ENCODE results near the gene CASQ2. TPM values are rescaled to one million over a fixed set of nuclear protein-coding genes. Genes with fewer than 3 reads are reported as not detected.

The CASQ2 gene
- total RNA-seq, 1 donor from 2014 or later = not detected

DNA sequence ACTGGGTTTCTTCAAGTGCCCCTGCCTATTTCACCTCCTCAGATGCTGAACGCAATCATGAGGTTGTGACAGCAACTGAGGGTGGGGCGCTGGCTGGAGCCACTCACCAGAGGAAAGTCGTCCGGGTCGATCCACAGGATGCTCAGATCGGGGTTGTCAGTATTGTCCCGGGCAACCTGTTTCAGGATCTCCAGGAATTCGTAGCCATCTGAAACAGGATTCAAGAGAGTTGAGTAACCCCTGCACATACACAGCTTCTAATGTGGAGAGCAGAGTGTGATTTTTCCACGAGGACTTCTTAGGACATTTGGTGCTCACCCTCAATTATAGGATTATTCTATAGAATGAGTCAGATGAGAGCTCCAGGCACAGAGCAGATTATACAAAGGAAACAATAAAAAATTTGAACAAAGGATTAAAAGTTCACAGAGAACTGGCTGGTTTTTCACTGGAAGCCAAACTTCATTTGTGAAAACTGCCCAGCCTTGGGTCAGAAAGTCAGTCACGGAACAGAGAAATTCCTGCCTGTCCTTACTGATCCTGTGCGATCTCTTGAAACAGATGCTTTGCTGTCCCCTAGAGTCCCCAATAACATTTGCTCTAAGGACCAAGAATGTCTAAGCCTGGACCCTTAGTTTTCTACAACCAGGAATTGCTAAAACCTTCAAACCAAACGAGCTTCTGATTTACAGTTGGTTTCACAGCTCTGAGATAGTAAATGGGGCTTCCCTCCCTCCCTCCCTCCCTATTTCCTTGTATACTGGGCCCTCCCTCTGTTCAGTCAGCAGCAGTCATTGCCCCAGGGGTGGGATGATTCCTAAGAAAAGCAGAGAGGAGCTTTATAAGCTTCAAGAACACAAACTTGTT, 63.2 kb downstream of the CASQ2 start:
- TF ChIP-seq CTCF (IDR thresholded peaks at IDR 0.05; ENCODE audit: unreplicated experiment) = no peak
- no peak for DNase-seq (ENCODE audit: low spot score)
- Mint-ChIP-seq H3K9me3 (ENCODE audit: unreplicated experiment) (no peaks in the 10 kb centered on the region), H3K36me3 (ENCODE audit: low read depth, unreplicated experiment) (no peaks in the 10 kb centered on the region), H3K4me3 (ENCODE audit: unreplicated experiment) (no peak overlapping the region), H3K27ac (ENCODE audit: unreplicated experiment) (no peak overlapping the region), H3K4me1 (ENCODE audit: unreplicated experiment) (no peaks in the 10 kb centered on the region), H3K27me3 (ENCODE audit: unreplicated experiment) (no peaks in the 10 kb centered on the region)

DNA sequence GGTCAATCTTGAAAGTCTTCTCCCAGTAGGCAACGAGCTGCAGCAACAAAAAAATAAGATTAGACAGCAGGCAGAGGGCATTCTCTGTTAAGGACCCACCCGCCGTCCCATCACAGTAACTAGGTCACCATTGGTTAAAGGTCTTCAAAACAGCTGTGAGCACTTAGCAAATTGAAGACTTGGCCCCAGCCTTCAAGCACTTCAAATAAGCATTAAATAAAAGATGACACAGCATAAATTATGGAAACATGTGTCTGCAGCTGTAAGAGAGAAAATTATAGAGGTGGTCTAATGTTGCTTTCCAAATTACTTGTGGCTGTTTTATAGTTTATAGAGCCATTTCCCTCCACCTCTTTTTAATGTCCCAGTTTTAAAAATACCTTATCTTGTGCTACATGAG, 65.6 kb downstream of the CASQ2 start:
- Mint-ChIP-seq H3K9me3 (ENCODE audit: unreplicated experiment) (no peaks in the 10 kb centered on the region), H3K27me3 (ENCODE audit: unreplicated experiment) (no peaks in the 10 kb centered on the region), H3K36me3 (ENCODE audit: low read depth, unreplicated experiment) (no peaks in the 10 kb centered on the region), H3K4me3 (ENCODE audit: unreplicated experiment) (no peak overlapping the region), H3K4me1 (ENCODE audit: unreplicated experiment) (no peaks in the 10 kb centered on the region), H3K27ac (ENCODE audit: unreplicated experiment) (no peak overlapping the region)
- TF ChIP-seq CTCF (IDR thresholded peaks at IDR 0.05; ENCODE audit: unreplicated experiment) = no peak
- no peak for DNase-seq (ENCODE audit: low spot score)

DNA sequence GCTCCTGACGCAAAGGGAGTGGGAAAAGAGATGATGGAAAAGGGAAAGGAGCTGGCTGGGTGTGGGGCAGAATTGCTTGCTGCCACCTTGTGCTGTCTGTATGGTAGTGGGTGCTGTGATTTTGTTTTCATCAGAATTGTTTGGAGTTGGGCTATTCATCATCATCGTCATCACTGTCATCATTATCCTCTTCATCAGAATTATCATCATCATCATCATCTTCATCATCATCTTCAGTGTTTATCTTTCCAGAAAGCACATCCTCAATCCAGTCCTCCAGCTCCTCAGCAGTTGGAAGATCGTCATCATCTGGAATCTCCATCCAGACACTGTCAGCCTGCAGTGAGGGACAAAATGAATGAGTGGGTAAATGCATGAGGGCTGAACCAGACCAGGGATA, 67.4 kb downstream of the CASQ2 start:
- H3K27me3 Mint-ChIP-seq (ENCODE audit: unreplicated experiment) = no peaks in the 10 kb centered on the region
- H3K36me3 Mint-ChIP-seq (ENCODE audit: low read depth, unreplicated experiment) = no peaks in the 10 kb centered on the region
- no peaks in the 10 kb centered on the region for H3K4me1 Mint-ChIP-seq (ENCODE audit: unreplicated experiment)
- no peak overlapping the region for H3K4me3 Mint-ChIP-seq (ENCODE audit: unreplicated experiment)
- TF ChIP-seq CTCF (IDR thresholded peaks at IDR 0.05; ENCODE audit: unreplicated experiment) = no peak
- H3K27ac Mint-ChIP-seq (ENCODE audit: unreplicated experiment) = no peak overlapping the region
- no peak for DNase-seq (ENCODE audit: low spot score)
- H3K9me3 Mint-ChIP-seq (ENCODE audit: unreplicated experiment) = no peaks in the 10 kb centered on the region

DNA sequence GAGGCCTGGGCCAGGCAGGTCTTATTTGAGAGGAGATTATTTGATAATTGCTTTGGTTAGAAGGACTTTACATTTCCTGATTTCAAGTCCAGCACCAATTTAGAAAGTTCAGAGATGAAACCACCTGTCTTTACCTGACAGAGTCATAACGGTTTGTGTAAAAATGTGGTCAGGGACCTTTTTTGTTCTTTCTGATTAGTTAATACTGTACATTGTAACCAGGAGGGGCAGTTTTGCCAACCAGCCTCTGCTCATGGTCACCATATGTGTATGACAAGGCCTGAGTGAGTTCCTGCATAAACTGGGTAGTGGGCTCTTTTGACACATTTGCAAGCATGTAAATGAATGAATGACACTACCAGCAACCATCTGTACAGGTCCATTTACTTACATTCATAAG, 70.9 kb downstream of the CASQ2 start:
- TF ChIP-seq CTCF (IDR thresholded peaks at IDR 0.05; ENCODE audit: unreplicated experiment) = no peak
- Mint-ChIP-seq H3K36me3 (ENCODE audit: low read depth, unreplicated experiment) (peaks cover 3% of the 10 kb centered on the region), H3K27me3 (ENCODE audit: unreplicated experiment) (no peaks in the 10 kb centered on the region), H3K9me3 (ENCODE audit: unreplicated experiment) (no peaks in the 10 kb centered on the region), H3K4me1 (ENCODE audit: unreplicated experiment) (no peaks in the 10 kb centered on the region), H3K27ac (ENCODE audit: unreplicated experiment) (no peak overlapping the region), H3K4me3 (ENCODE audit: unreplicated experiment) (no peak overlapping the region)
- DNase-seq (ENCODE audit: low spot score) = no peak

GRCh38 chr1:115694805-115695204, 73.7 kb downstream of the CASQ2 start:
- TF ChIP-seq CTCF (IDR thresholded peaks at IDR 0.05; ENCODE audit: unreplicated experiment) = no peak
- DNase-seq (ENCODE audit: low spot score) = no peak
- H3K9me3 Mint-ChIP-seq (ENCODE audit: unreplicated experiment) = no peaks in the 10 kb centered on the region
- H3K27me3 Mint-ChIP-seq (ENCODE audit: unreplicated experiment) = peaks cover 2% of the 10 kb centered on the region
- H3K36me3 Mint-ChIP-seq (ENCODE audit: low read depth, unreplicated experiment) = peaks cover 14% of the 10 kb centered on the region
- no peaks in the 10 kb centered on the region for H3K4me1 Mint-ChIP-seq (ENCODE audit: unreplicated experiment)
- no peak overlapping the region for H3K27ac Mint-ChIP-seq (ENCODE audit: unreplicated experiment)
- no peak overlapping the region for H3K4me3 Mint-ChIP-seq (ENCODE audit: unreplicated experiment)

Data from endothelial cell (in vitro differentiated cells).